Stimulated activated CD8-positive, alpha-beta memory T cell treated with anti-CD3 and anti-CD28 coated beads, Interleukin-15, amount 100 ng/mL, for 24 hours (primary cell): ENCODE results near the gene NFKBIB.

ENCODE experiments used
- DNase-seq: peaks from one replicate; pipeline ENCODE4 v3.0.0-alpha.2; 2020; ENCODE audit warnings: low read depth

NFKBIB gene

GRCh38 chr19:38904581-38905539 is 5.1 kb downstream of the NFKBIB start:
- no peak for DNase-seq

- DNase-seq: no peak
Measured at GRCh38 chr19:38905620-38906019, 5.9 kb downstream of the NFKBIB start.

GRCh38 chr19:38907227-38907626 is 7.5 kb downstream of the NFKBIB start:
- no peak for DNase-seq

GRCh38 chr19:38907670-38908069 is 7.9 kb downstream of the NFKBIB start:
- DNase-seq: no peak

- no peak for DNase-seq
Measured at GRCh38 chr19:38908911-38909310, 9.1 kb downstream of the NFKBIB start.

- no peak for DNase-seq
Measured at GRCh38 chr19:38910488-38910887, 10.7 kb downstream of the NFKBIB start.

- DNase-seq: no peak
Measured at GRCh38 chr19:38911388-38912001, 11.7 kb downstream of the NFKBIB start.

- no peak for DNase-seq
Measured at GRCh38 chr19:38912600-38913514, 13.1 kb downstream of the NFKBIB start.

GRCh38 chr19:38913958-38914357 is 14.2 kb downstream of the NFKBIB start:
- DNase-seq: no peak

GRCh38 chr19:38915329-38916321 is 15.9 kb downstream of the NFKBIB start:
- no peak for DNase-seq

- DNase-seq: no peak
Measured at GRCh38 chr19:38917516-38917915, 17.7 kb downstream of the NFKBIB start.

- no peak for DNase-seq
Measured at GRCh38 chr19:38917921-38918491, 18.2 kb downstream of the NFKBIB start.

GRCh38 chr19:38918526-38918925 is 18.8 kb downstream of the NFKBIB start:
- no peak for DNase-seq

- DNase-seq: no peak
Measured at GRCh38 chr19:38919837-38920601, 20.2 kb downstream of the NFKBIB start.

- no peak for DNase-seq
Measured at GRCh38 chr19:38920602-38921419, 21.0 kb downstream of the NFKBIB start.

GRCh38 chr19:38921420-38922274 is 21.9 kb downstream of the NFKBIB start:
- no peak for DNase-seq

- DNase-seq: no peak
Measured at GRCh38 chr19:38922482-38922881, 22.7 kb downstream of the NFKBIB start.

GRCh38 chr19:38924388-38924787 is 24.6 kb downstream of the NFKBIB start:
- no peak for DNase-seq
